ENCODE measurements around the gene ADCY10. TPM values are rescaled to one million over a fixed set of nuclear protein-coding genes. Genes with fewer than 3 reads are reported as not detected.
A peak's percentile ranks its signal among the peaks of the same experiment; 100 is the strongest.

ADCY10 gene
- total RNA-seq, 1 donor from 2014 or later, result not detected

- no peak for DNase-seq (ENCODE audit: low read depth)
- no peak overlapping the region for H3K4me3 ChIP-seq (ENCODE audit: low read depth, low read length)
- TF ChIP-seq CTCF (conservative IDR thresholded peaks at IDR 0.05; ENCODE audit: low read depth, low read length), result no peak
Measured at GRCh38 chr1:167943541-167943940, 29.6 kb upstream of the ADCY10 start.

- no peak for DNase-seq (ENCODE audit: low read depth)
- H3K4me3 ChIP-seq (ENCODE audit: low read depth, low read length), result no peak overlapping the region
- TF ChIP-seq CTCF (conservative IDR thresholded peaks at IDR 0.05; ENCODE audit: low read depth, low read length), result no peak
Measured at GRCh38 chr1:167940264-167940663, 26.3 kb upstream of the ADCY10 start.

GRCh38 chr1:167938080-167938636 is 24.2 kb upstream of the ADCY10 start:
- TF ChIP-seq CTCF (conservative IDR thresholded peaks at IDR 0.05; ENCODE audit: low read depth, low read length), result no peak
- DNase-seq (ENCODE audit: low read depth), result no peak
- peak overlapping the region; percentile 86 for H3K4me3 ChIP-seq (ENCODE audit: low read depth, low read length)

GRCh38 chr1:167937709-167938010 is 23.7 kb upstream of the ADCY10 start:
- no peak for DNase-seq (ENCODE audit: low read depth)
- no peak for TF ChIP-seq CTCF (conservative IDR thresholded peaks at IDR 0.05; ENCODE audit: low read depth, low read length)
- peak overlapping the region; percentile 86 for H3K4me3 ChIP-seq (ENCODE audit: low read depth, low read length)

- peak within 1 kb of the TSS; percentile 86 for H3K4me3 ChIP-seq (ENCODE audit: low read depth, low read length)
- DNase-seq (ENCODE audit: low read depth), result no peak
- no peak for TF ChIP-seq CTCF (conservative IDR thresholded peaks at IDR 0.05; ENCODE audit: low read depth, low read length)
Measured at GRCh38 chr1:167936930-167937708, 23.2 kb upstream of the ADCY10 start, which contains the start of gene MPC2. Gene MPC2, minus strand, starts transcription at chr1:167937072. Its CDS starts 1,231 bp downstream, at chr1:167935841.

- DNase-seq (ENCODE audit: low read depth), result peak; percentile 90
- peak within 1 kb of the TSS; percentile 86 for H3K4me3 ChIP-seq (ENCODE audit: low read depth, low read length)
- no peak for TF ChIP-seq CTCF (conservative IDR thresholded peaks at IDR 0.05; ENCODE audit: low read depth, low read length)
Measured at GRCh38 chr1:167936068-167936929, 22.4 kb upstream of the ADCY10 start, which contains the start of gene DCAF6. Gene DCAF6, plus strand, starts transcription at chr1:167936683. Its CDS starts 229 bp downstream, at chr1:167936912.

Measured in epithelial cell of proximal tubule (primary cell).